GM12878 (cell line): ENCODE measurements around the gene GUCA1A. TPM values are rescaled to one million over a fixed set of nuclear protein-coding genes. Genes with fewer than 3 reads are reported as not detected.

ENCODE experiments used
- ATAC-seq: fragments of 200-7000 bp; cut with Tn5 transposase; 3 replicates; pipeline ENCODE4 v1.9.1; 2020; ENCODE audit warnings: mild to moderate bottlenecking, moderate library complexity
- BruUV-seq: library from RNA; stranded (reverse); fragments of 400-500 nt; replicated peaks from 2 replicates; lab custom pipeline; 2021; lab: Mats Ljungman, UMichigan
- CTCF ChIA-PET: fragments of 300-600 bp; sonication (Branson Sonifier 250); formaldehyde crosslinking; extraction: SDS; loops from one replicate; lab custom pipeline; 2021; ENCODE audit warnings: inconsistent platforms; lab: Yijun Ruan, JAX
- POLR2A ChIA-PET: fragments of 350-600 bp; formaldehyde crosslinking; extraction: SDS; loops from one replicate; lab custom pipeline; 2021; ENCODE audit warnings: inconsistent platforms; lab: Charles Lee
- RAD21 ChIA-PET: fragments of 300-600 bp; sonication (Branson Sonifier 250); formaldehyde crosslinking; loops from one replicate; lab custom pipeline; 2023; ENCODE audit warnings: antibody characterized with exemption; ENCODE audit not compliant: unreplicated experiment; lab: Charles Lee
- SMC1A ChIA-PET: fragments of 300-600 bp; sonication (Branson Sonifier 250); formaldehyde crosslinking; loops from one replicate; lab custom pipeline; 2023; ENCODE audit not compliant: unreplicated experiment, uncharacterized antibody; lab: Charles Lee
- DNase-seq: peaks from one replicate; pipeline ENCODE4 v3.0.0-alpha.2; 2011; ENCODE audit warnings: low read depth, low spot score
- FAIRE-seq: peaks from 3 replicates; lab custom pipeline; 2011; peaks lifted over from hg19 to GRCh38; lab: Jason Lieb, UNC
- H2AFZ ChIP-seq: 2 replicates; pipeline ENCODE4 v1.6.0; 2011; ENCODE audit warnings: low read depth, low read length, control low read depth; ENCODE audit not compliant: control insufficient read depth
- H3K27ac ChIP-seq: 2 replicates; pipeline ENCODE4 v1.5.1; 2011; ENCODE audit warnings: control low read depth; ENCODE audit not compliant: control insufficient read depth, insufficient read depth
- H3K27me3 ChIP-seq, 2 experiments: replicated peaks in 1 of 2; 2 replicates each; pipeline versions ENCODE4 v1.6.0 to v1.6.1; 2011; ENCODE audit warnings: low read length in 1 of 2; ENCODE audit not compliant: control insufficient read depth in 2 of 2, insufficient read depth in 2 of 2
- H3K36me3 ChIP-seq, 2 experiments: 2 replicates each; pipeline ENCODE4 v1.5.1; 2011; ENCODE audit warnings: low read length in 1 of 2; ENCODE audit not compliant: control insufficient read depth in 2 of 2, insufficient read depth in 2 of 2
- H3K4me1 ChIP-seq: 2 replicates; pipeline ENCODE4 v1.6.1; 2011; ENCODE audit warnings: mild to moderate bottlenecking, low read length, moderate library complexity, mixed read lengths; ENCODE audit not compliant: control insufficient read depth, insufficient read depth
- H3K4me2 ChIP-seq: 2 replicates; pipeline ENCODE4 v1.6.0; 2011; ENCODE audit warnings: control low read depth; ENCODE audit not compliant: control insufficient read depth, insufficient read depth
- H3K4me3 ChIP-seq: fragments of 200-600 bp; sonication (generic); 2 replicates; pipeline ENCODE4 v1.5.1; 2016
- H3K79me2 ChIP-seq: 2 replicates; pipeline ENCODE4 v1.6.0; 2011; ENCODE audit warnings: low read length; ENCODE audit not compliant: control insufficient read depth, insufficient read depth
- H3K9ac ChIP-seq: 2 replicates; pipeline ENCODE4 v1.8.0; 2011; ENCODE audit warnings: low read length, control low read depth, mixed read lengths; ENCODE audit not compliant: control insufficient read depth, insufficient read depth
- H3K9me3 ChIP-seq: replicated peaks from 3 replicates; pipeline ENCODE4 v1.5.1; 2011; ENCODE audit warnings: mild to moderate bottlenecking, low read length; ENCODE audit not compliant: control insufficient read depth, insufficient read depth
- H4K20me1 ChIP-seq: 2 replicates; pipeline ENCODE4 v1.6.0; 2011; ENCODE audit not compliant: control insufficient read depth, insufficient read depth
- BCL11A ChIP-seq: IDR thresholded peaks from 2 replicates; pipeline ENCODE4 v1.6.1; 2011; ENCODE audit warnings: low read depth, low read length
- CEBPZ ChIP-seq: fragments of 150-350 bp; IDR thresholded peaks from 2 replicates; pipeline ENCODE4 v1.6.1; 2016; ENCODE audit warnings: low read depth, low read length
- HDAC6 ChIP-seq: fragments of 200-600 bp; sonication (generic); IDR thresholded peaks from one replicate; pipeline ENCODE4 v1.8.0; 2017; ENCODE audit warnings: antibody characterized with exemption; ENCODE audit not compliant: unreplicated experiment
- MYB ChIP-seq: fragments of 150-350 bp; IDR thresholded peaks from 2 replicates; pipeline ENCODE4 v1.6.1; 2014; ENCODE audit warnings: mild to moderate bottlenecking, low read depth, low read length, borderline replicate concordance
- PML ChIP-seq: IDR thresholded peaks from 2 replicates; pipeline ENCODE4 v1.6.1; 2012; ENCODE audit warnings: low read length, inconsistent platforms
- STAT3 ChIP-seq: IDR thresholded peaks from 2 replicates; pipeline ENCODE4 v1.6.1; 2011; ENCODE audit warnings: low read depth, low read length, improper control_type of control experiment
- WGBS: methylation state at CpG from one replicate; pipeline ENCODE4 v1.1.6; 2016; ENCODE audit warnings: low lambda C conversion rate; ENCODE audit not compliant: insufficient replicate concordance, insufficient coverage; ENCODE audit errors: missing lambda C conversion rate; 5-methylcytosine and 5-hydroxymethylcytosine counted together
- in situ Hi-C: fragments of 300-500 bp; cut with MboI; formaldehyde crosslinking; loops from 9 replicates; pipeline ENCODE4 v1.14.3; 2018; ENCODE audit warnings: mixed read lengths
- intact Hi-C: fragments of 100-400 bp; cut with micrococcal nuclease; formaldehyde crosslinking; loops from one replicate; pipeline ENCODE4 v1.14.2; 2022; ENCODE audit not compliant: unreplicated experiment
- polyA plus RNA-seq, 11 experiments: library from polyadenylated mRNA; depleted of rRNA in 4 of 11; unstranded in 6 of 11; stranded (reverse) in 5 of 11; fragments of >200 nt; fragmentation: Nextera tagmentation in 4 of 11; fragmentation: Illumina TruSeq in 1 of 11; extraction: Ambion mirVana in 4 of 11; extraction: Trizol in 1 of 11; gene quantifications; 1 replicate in 1 of 11; 2 replicates in 10 of 11; pipeline versions ENCODE4 v1.2.1 to v1.2.3, GENCODE V29; 2011 to 2016; ENCODE audit warnings: inconsistent platforms in 2 of 11, missing spikeins in 2 of 11, low read depth in 1 of 11
- total RNA-seq, 4 experiments: library from RNA; depleted of rRNA in 3 of 4; stranded (reverse); fragments of >200 nt in 3 of 4; fragmentation: Illumina TruSeq in 1 of 4; extraction: Trizol in 1 of 4; gene quantifications; 2 replicates each; pipeline versions ENCODE4 v1.2.1 to v1.2.3, GENCODE V29; 2013 to 2021

The GUCA1A gene
- total and polyA plus RNA-seq, 10 of the 15 experiments (the other 5 are each of a cell fraction or from before 2014, with no cell fraction given): not detected

- Histone ChIP-seq H3K79me2 (no peaks in the 10 kb centered on the region), H3K4me2 (no peak overlapping the region), H2AFZ (no peak overlapping the region), H3K36me3 (no peaks in the 10 kb centered on the region), H4K20me1 (no peaks in the 10 kb centered on the region), H3K9me3 (no peaks in the 10 kb centered on the region), H3K27me3 (peaks cover 0 to 4% of the 10 kb centered on the region in 2 experiments; a peak in 2 of 4 replicates), H3K4me1 (no peaks in the 10 kb centered on the region), H3K9ac (no peak overlapping the region), H3K27ac (no peak overlapping the region), H3K4me3 (no peak overlapping the region)
- in situ Hi-C loops (no loop called here), intact Hi-C loops (no loop called here)
- ChIA-PET CTCF (no interaction called here), RAD21 (no interaction called here), SMC1A (no interaction called here), POLR2A (no interaction called here)
- TF ChIP-seq STAT3 (no peak), BCL11A (no peak), PML (no peak), CEBPZ (no peak), MYB (no peak), HDAC6 (no peak)
- no peak for ATAC-seq
- FAIRE-seq: no peak
- BruUV-seq: no TSS peak
- 71% methylated on average over 2 of the region's 2 CpGs for WGBS
- DNase-seq: no peak
Measured at GRCh38 chr6:42158011-42158410, 15.2 kb upstream of the GUCA1A start.
